HepG2 (cell line): ENCODE measurements around the gene NSD2. TPM values are rescaled to one million over a fixed set of nuclear protein-coding genes. Genes with fewer than 3 reads are reported as not detected.
A peak's percentile ranks its signal among the peaks of the same experiment; 100 is the strongest.

Experiments used
- AGO2 ChIP-seq: fragments of 200-400 bp; formaldehyde crosslinking; optimal IDR thresholded peaks from 2 replicates; pipeline ENCODE3; 2017; ENCODE audit warnings: mild to moderate bottlenecking, low read depth, low read length, moderate library complexity
- AKAP8 ChIP-seq: sonication (generic); formaldehyde crosslinking; IDR thresholded peaks from 2 replicates; pipeline ENCODE4 v1.5.1; 2020; ENCODE audit warnings: mild to moderate bottlenecking, missing genetic modification reagents
- HNF4A ChIP-seq: sonication (generic); formaldehyde crosslinking; IDR thresholded peaks from 2 replicates; pipeline ENCODE4 v1.4.0; 2020; ENCODE audit warnings: missing genetic modification reagents
- JARID2 ChIP-seq: sonication (generic); formaldehyde crosslinking; IDR thresholded peaks from 2 replicates; pipeline ENCODE4 v1.8.1; 2023; ENCODE audit warnings: missing genetic modification reagents, inconsistent platforms; ENCODE audit not compliant: insufficient replicate concordance
- MAFF ChIP-seq: IDR thresholded peaks from 2 replicates; pipeline ENCODE4 v1.6.1; 2011; ENCODE audit warnings: low read depth, low read length, improper control_type of control experiment
- MEIS2 ChIP-seq: sonication (generic); formaldehyde crosslinking; IDR thresholded peaks from 2 replicates; pipeline ENCODE4 v1.9.0; 2021; ENCODE audit warnings: mild to moderate bottlenecking, missing genetic modification reagents
- PITX1 ChIP-seq: sonication (generic); formaldehyde crosslinking; IDR thresholded peaks from 2 replicates; pipeline ENCODE4 v1.5.1; 2020; ENCODE audit warnings: mild to moderate bottlenecking, missing genetic modification reagents
- RELA ChIP-seq: sonication (generic); formaldehyde crosslinking; IDR thresholded peaks from 2 replicates; pipeline ENCODE4 v1.4.0; 2020; ENCODE audit warnings: missing genetic modification reagents
- TOPORS ChIP-seq: sonication (generic); formaldehyde crosslinking; IDR thresholded peaks from 2 replicates; pipeline ENCODE4 v1.8.0; 2023; ENCODE audit warnings: mild to moderate bottlenecking, missing genetic modification reagents
- ZFP90 ChIP-seq: sonication (generic); formaldehyde crosslinking; IDR thresholded peaks from 2 replicates; pipeline ENCODE4 v1.8.0; 2022; ENCODE audit warnings: missing genetic modification reagents, mild to moderate bottlenecking, inconsistent platforms, borderline replicate concordance
- ZNF383 ChIP-seq: sonication (generic); formaldehyde crosslinking; IDR thresholded peaks from 2 replicates; pipeline ENCODE4 v1.4.0; 2020; ENCODE audit warnings: missing genetic modification reagents, mild to moderate bottlenecking, borderline replicate concordance
- ZNF44 ChIP-seq: sonication (generic); formaldehyde crosslinking; IDR thresholded peaks from 2 replicates; pipeline ENCODE4 v1.5.1; 2020; ENCODE audit warnings: mild to moderate bottlenecking, missing genetic modification reagents
- ZNF777 ChIP-seq: sonication (generic); formaldehyde crosslinking; IDR thresholded peaks from 2 replicates; pipeline ENCODE4 v1.4.0; 2020; ENCODE audit warnings: missing genetic modification reagents
- ZNF841 ChIP-seq: sonication (generic); formaldehyde crosslinking; IDR thresholded peaks from 2 replicates; pipeline ENCODE4 v1.8.1; 2023; ENCODE audit warnings: missing genetic modification reagents, borderline replicate concordance
- ZNF883 ChIP-seq: sonication (generic); formaldehyde crosslinking; IDR thresholded peaks from 2 replicates; pipeline ENCODE4 v1.5.1; 2020; ENCODE audit warnings: mild to moderate bottlenecking, missing genetic modification reagents; ENCODE audit errors: not compliant biosample characterization
- polyA plus RNA-seq, 8 experiments: library from polyadenylated mRNA; depleted of rRNA in 3 of 8; stranded (reverse) in 7 of 8; unstranded in 1 of 8; fragments of >200 nt; fragmentation: Illumina TruSeq in 4 of 8; extraction: Trizol in 4 of 8; gene quantifications; 2 replicates each; pipeline versions ENCODE4 v1.2.1 to v1.2.3, GENCODE V29; 2011 to 2016; ENCODE audit warnings: low read depth in 4 of 8, missing spikeins in 1 of 8, mixed read lengths in 1 of 8; ENCODE audit not compliant: insufficient read depth in 1 of 8
- total RNA-seq, 5 experiments: library from RNA; depleted of rRNA; stranded (reverse); fragments of >200 nt; fragmentation: Illumina TruSeq; extraction: Trizol; gene quantifications; 2 replicates each; pipeline ENCODE4 v1.2.3, GENCODE V29; 2016; ENCODE audit warnings: low read depth in 1 of 5
- TF ChIP-seq, protein P1 (sequence below): sonication (generic); formaldehyde crosslinking; IDR thresholded peaks from 2 replicates; pipeline ENCODE4 v1.5.0; 2020; ENCODE audit warnings: mild to moderate bottlenecking, missing genetic modification reagents
- TF ChIP-seq, protein P2 (sequence below): sonication (generic); formaldehyde crosslinking; IDR thresholded peaks from 2 replicates; pipeline ENCODE4 v1.8.0; 2022; ENCODE audit warnings: missing genetic modification reagents, mild to moderate bottlenecking, moderate library complexity, borderline replicate concordance
- TF ChIP-seq, protein P3 (sequence below): sonication (generic); formaldehyde crosslinking; conservative IDR thresholded peaks from 2 replicates; pipeline ENCODE4 v1.8.1; 2023; ENCODE audit warnings: missing genetic modification reagents
- TF ChIP-seq, protein P4 (sequence below): sonication (generic); formaldehyde crosslinking; IDR thresholded peaks from 2 replicates; pipeline ENCODE4 v1.5.0; 2020; ENCODE audit warnings: missing genetic modification reagents, mild to moderate bottlenecking, borderline replicate concordance
- TF ChIP-seq, protein P5 (sequence below): sonication (generic); formaldehyde crosslinking; IDR thresholded peaks from 2 replicates; pipeline ENCODE4 v1.8.0; 2022; ENCODE audit warnings: mild to moderate bottlenecking, missing genetic modification reagents, moderate library complexity
- TF ChIP-seq, protein P6 (sequence below): sonication (generic); formaldehyde crosslinking; IDR thresholded peaks from 2 replicates; pipeline ENCODE4 v1.4.0; 2020; ENCODE audit warnings: mild to moderate bottlenecking, missing genetic modification reagents

NSD2 gene
- total and polyA plus RNA-seq, 2 of the 13 experiments (the other 11 are each of a cell fraction or from before 2014, with no cell fraction given) = 22.0 to 65.9 TPM

DNA sequence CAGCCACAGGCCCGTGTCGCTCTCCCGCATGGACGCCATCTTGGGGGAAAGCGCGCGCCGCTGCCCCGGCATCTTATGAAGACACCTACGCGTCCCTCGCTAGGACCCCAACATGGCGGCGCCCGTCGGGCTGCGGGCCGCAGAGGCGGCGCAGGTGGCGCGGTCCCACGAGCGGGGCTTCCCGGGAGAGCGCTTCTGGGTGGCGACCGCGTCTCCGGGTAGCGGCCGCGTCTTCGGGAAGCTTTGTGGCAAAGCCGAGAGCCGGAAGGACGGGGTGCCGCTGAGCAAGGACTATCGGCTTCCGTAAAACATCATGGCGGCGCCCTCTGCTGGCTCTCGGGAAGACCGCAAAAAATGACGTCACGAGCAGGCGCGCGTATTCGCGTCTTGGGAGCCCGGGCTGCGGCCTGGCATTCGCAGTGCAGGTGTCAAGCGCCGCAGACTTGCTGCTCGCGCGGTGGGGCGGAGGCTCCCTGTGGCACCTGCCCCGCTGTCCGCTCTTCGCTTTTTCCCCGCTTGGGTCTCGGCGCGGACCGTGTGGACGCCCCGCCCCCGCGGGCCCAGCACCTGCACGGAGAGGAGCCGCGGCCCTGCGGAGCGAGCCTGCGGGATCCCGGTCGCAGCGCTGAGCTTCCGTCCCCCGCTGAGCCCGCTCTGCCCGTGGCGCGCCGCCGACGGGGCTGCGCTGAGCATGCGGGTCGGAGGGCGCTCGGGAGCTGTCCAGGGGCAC lies 137.9 kb downstream of the NSD2 start, which contains the start of gene NELFA (continued):
- TF ChIP-seq, protein P1, sequence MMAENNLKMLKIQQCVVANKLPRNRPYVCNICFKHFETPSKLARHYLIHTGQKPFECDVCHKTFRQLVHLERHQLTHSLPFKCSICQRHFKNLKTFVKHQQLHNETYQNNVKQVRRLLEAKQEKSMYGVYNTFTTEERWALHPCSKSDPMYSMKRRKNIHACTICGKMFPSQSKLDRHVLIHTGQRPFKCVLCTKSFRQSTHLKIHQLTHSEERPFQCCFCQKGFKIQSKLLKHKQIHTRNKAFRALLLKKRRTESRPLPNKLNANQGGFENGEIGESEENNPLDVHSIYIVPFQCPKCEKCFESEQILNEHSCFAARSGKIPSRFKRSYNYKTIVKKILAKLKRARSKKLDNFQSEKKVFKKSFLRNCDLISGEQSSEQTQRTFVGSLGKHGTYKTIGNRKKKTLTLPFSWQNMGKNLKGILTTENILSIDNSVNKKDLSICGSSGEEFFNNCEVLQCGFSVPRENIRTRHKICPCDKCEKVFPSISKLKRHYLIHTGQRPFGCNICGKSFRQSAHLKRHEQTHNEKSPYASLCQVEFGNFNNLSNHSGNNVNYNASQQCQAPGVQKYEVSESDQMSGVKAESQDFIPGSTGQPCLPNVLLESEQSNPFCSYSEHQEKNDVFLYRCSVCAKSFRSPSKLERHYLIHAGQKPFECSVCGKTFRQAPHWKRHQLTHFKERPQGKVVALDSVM (CRISPR knock-in tag) = peak; percentile 51; the same call in 1 of the 2 replicates
- TF ChIP-seq AKAP8 (CRISPR knock-in tag) (peak; percentile 69), AGO2 (peak; percentile 57), TOPORS (CRISPR knock-in tag) (peak; percentile 79), ZNF44 (CRISPR knock-in tag) (no peak), ZNF383 (CRISPR knock-in tag) (no peak), MAFF (no peak), MEIS2 (CRISPR knock-in tag) (no peak), RELA (peak; percentile 69; the same call in 1 of the 2 replicates), ZNF883 (CRISPR knock-in tag) (no peak), JARID2 (no peak), ZNF841 (CRISPR knock-in tag) (0 out of 2 replicates have a peak, but pooled peaks have one; percentile 52), ZFP90 (CRISPR knock-in tag) (no peak; the same call in 1 of the 2 replicates), PITX1 (CRISPR knock-in tag) (no peak), ZNF777 (peak; percentile 88), HNF4A (CRISPR knock-in tag) (no peak)
- TF ChIP-seq, protein P2, sequence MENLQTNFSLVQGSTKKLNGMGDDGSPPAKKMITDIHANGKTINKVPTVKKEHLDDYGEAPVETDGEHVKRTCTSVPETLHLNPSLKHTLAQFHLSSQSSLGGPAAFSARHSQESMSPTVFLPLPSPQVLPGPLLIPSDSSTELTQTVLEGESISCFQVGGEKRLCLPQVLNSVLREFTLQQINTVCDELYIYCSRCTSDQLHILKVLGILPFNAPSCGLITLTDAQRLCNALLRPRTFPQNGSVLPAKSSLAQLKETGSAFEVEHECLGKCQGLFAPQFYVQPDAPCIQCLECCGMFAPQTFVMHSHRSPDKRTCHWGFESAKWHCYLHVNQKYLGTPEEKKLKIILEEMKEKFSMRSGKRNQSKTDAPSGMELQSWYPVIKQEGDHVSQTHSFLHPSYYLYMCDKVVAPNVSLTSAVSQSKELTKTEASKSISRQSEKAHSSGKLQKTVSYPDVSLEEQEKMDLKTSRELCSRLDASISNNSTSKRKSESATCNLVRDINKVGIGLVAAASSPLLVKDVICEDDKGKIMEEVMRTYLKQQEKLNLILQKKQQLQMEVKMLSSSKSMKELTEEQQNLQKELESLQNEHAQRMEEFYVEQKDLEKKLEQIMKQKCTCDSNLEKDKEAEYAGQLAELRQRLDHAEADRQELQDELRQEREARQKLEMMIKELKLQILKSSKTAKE (CRISPR knock-in tag) = no peak
- TF ChIP-seq, protein P3, sequence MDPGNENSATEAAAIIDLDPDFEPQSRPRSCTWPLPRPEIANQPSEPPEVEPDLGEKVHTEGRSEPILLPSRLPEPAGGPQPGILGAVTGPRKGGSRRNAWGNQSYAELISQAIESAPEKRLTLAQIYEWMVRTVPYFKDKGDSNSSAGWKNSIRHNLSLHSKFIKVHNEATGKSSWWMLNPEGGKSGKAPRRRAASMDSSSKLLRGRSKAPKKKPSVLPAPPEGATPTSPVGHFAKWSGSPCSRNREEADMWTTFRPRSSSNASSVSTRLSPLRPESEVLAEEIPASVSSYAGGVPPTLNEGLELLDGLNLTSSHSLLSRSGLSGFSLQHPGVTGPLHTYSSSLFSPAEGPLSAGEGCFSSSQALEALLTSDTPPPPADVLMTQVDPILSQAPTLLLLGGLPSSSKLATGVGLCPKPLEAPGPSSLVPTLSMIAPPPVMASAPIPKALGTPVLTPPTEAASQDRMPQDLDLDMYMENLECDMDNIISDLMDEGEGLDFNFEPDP (CRISPR knock-in tag) = 0 out of 2 replicates have a peak, but pooled peaks have one; percentile 79
- TF ChIP-seq, protein P4, sequence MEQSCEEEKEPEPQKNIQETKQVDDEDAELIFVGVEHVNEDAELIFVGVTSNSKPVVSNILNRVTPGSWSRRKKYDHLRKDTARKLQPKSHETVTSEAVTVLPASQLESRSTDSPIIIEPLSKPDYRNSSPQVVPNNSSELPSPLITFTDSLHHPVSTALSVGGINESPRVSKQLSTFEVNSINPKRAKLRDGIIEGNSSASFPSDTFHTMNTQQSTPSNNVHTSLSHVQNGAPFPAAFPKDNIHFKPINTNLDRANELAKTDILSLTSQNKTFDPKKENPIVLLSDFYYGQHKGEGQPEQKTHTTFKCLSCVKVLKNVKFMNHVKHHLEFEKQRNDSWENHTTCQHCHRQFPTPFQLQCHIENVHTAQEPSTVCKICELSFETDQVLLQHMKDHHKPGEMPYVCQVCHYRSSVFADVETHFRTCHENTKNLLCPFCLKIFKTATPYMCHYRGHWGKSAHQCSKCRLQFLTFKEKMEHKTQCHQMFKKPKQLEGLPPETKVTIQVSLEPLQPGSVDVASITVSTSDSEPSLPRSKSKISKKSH (CRISPR knock-in tag) = peak; percentile 63; the same call in 1 of the 2 replicates
- TF ChIP-seq, protein P5, sequence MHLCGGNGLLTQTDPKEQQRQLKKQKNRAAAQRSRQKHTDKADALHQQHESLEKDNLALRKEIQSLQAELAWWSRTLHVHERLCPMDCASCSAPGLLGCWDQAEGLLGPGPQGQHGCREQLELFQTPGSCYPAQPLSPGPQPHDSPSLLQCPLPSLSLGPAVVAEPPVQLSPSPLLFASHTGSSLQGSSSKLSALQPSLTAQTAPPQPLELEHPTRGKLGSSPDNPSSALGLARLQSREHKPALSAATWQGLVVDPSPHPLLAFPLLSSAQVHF (CRISPR knock-in tag) = peak; percentile 75; the same call in 1 of the 2 replicates
- TF ChIP-seq, protein P6, sequence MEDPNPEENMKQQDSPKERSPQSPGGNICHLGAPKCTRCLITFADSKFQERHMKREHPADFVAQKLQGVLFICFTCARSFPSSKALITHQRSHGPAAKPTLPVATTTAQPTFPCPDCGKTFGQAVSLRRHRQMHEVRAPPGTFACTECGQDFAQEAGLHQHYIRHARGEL = no peak
